DOHH2 (cell line): Measurements from ENCODE around the gene IFT74.

Experiments
- CTCF ChIP-seq: fragments of 200-600 bp; sonication (generic); IDR thresholded peaks from one replicate; pipeline ENCODE4 v1.5.1; 2014; ENCODE audit warnings: antibody characterized with exemption, mild to moderate bottlenecking, low read depth, low read length; ENCODE audit not compliant: poor library complexity, severe bottlenecking
- EZH2phosphoT487 ChIP-seq: fragments of 200-600 bp; sonication (generic); IDR thresholded peaks from 2 replicates; pipeline ENCODE4 v1.6.1; 2017; ENCODE audit warnings: borderline replicate concordance, mild to moderate bottlenecking, antibody characterized with exemption, low read length, moderate library complexity, mixed read lengths

GRCh38 chr9:27107241-27107640, 151.0 kb downstream of the IFT74 start:
- TF ChIP-seq CTCF (no peak), EZH2phosphoT487 (no peak)
